OCI-LY7 (cell line): ENCODE data around the gene TNFSF15.

Experiments
- EZH2phosphoT487 ChIP-seq: fragments of 200-600 bp; sonication (generic); IDR thresholded peaks from 2 replicates; pipeline ENCODE4 v1.6.1; 2018; ENCODE audit warnings: low read depth, borderline replicate concordance, mild to moderate bottlenecking, mixed run types, antibody characterized with exemption, low read length, moderate library complexity, mixed read lengths
- TF ChIP-seq, protein P1 (sequence below): fragments of 200-600 bp; sonication (generic); conservative IDR thresholded peaks from 2 replicates; pipeline ENCODE4 v1.5.1; 2014; ENCODE audit warnings: mild to moderate bottlenecking, antibody characterized with exemption, low read length, moderate library complexity, mixed read lengths

DNA sequence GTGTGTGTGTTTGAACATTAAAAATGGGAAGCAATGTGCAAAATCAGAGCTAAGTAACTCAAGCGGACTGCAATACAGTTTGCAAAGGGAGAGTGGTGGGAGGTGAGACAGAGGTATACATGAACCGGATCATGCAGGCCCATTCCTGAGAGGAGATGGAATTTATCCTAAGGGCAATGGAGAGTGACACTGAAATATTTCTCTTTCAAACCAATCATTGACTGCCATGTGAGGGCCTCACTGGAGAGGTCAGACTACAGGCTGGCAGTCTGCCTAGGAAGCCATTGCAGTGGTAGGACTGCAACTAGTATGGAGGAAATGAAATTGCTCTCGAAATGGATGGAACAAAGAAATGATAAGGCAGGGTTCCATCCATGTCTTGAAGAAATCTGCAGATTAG is 34.8 kb downstream of the TNFSF15 start:
- TF ChIP-seq, protein P1, sequence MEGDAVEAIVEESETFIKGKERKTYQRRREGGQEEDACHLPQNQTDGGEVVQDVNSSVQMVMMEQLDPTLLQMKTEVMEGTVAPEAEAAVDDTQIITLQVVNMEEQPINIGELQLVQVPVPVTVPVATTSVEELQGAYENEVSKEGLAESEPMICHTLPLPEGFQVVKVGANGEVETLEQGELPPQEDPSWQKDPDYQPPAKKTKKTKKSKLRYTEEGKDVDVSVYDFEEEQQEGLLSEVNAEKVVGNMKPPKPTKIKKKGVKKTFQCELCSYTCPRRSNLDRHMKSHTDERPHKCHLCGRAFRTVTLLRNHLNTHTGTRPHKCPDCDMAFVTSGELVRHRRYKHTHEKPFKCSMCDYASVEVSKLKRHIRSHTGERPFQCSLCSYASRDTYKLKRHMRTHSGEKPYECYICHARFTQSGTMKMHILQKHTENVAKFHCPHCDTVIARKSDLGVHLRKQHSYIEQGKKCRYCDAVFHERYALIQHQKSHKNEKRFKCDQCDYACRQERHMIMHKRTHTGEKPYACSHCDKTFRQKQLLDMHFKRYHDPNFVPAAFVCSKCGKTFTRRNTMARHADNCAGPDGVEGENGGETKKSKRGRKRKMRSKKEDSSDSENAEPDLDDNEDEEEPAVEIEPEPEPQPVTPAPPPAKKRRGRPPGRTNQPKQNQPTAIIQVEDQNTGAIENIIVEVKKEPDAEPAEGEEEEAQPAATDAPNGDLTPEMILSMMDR = no peak
- no peak for TF ChIP-seq EZH2phosphoT487
